IMR-90 (cell line): ENCODE measurements around the gene RNF133. TPM values are rescaled to one million over a fixed set of nuclear protein-coding genes. Genes with fewer than 3 reads are reported as not detected.

Experiments used
- ATAC-seq: fragments of 200-7000 bp; cut with Tn5 transposase; 2 replicates; pipeline ENCODE4 v1.9.1; 2020; ENCODE audit warnings: low read depth, mild to moderate bottlenecking, moderate library complexity
- BruUV-seq: library from RNA; stranded (reverse); fragments of 400-500 nt; replicated peaks from 2 replicates; lab custom pipeline; 2021; lab: Mats Ljungman, UMichigan
- CTCF ChIA-PET: fragments of 300-600 bp; formaldehyde crosslinking; extraction: SDS; loops from one replicate; lab custom pipeline; 2021; ENCODE audit warnings: antibody characterized with exemption; lab: Yijun Ruan, JAX
- POLR2A ChIA-PET: fragments of 300-600 bp; sonication (Branson Sonifier 250); formaldehyde crosslinking; loops from one replicate; lab custom pipeline; 2022; ENCODE audit warnings: antibody characterized with exemption; ENCODE audit not compliant: unreplicated experiment; lab: Charles Lee
- DNase-seq: peaks from one replicate; pipeline ENCODE4 v3.0.0; 2013
- H2AFZ ChIP-seq: replicated peaks from 2 replicates; pipeline ENCODE3; 2013; ENCODE audit warnings: low read length, mild to moderate bottlenecking; ENCODE audit not compliant: poor library complexity
- H2AK5ac ChIP-seq: 2 replicates; pipeline ENCODE4 v1.6.1; 2013; ENCODE audit warnings: low read depth, low read length, inconsistent platforms
- H2AK9ac ChIP-seq: replicated peaks from 2 replicates; pipeline ENCODE3; 2013; ENCODE audit warnings: mild to moderate bottlenecking, low read depth, low read length, moderate library complexity; ENCODE audit not compliant: poor library complexity
- H2BK120ac ChIP-seq: 2 replicates; pipeline ENCODE4 v1.6.1; 2013; ENCODE audit warnings: low read depth, low read length, inconsistent platforms
- H2BK15ac ChIP-seq: 3 replicates; pipeline ENCODE4 v1.6.1; 2013; ENCODE audit warnings: low read depth, low read length, inconsistent platforms
- H2BK20ac ChIP-seq: 2 replicates; pipeline ENCODE4 v1.6.1; 2013; ENCODE audit warnings: low read depth, mild to moderate bottlenecking, inconsistent platforms, low read length, moderate library complexity
- H2BK5ac ChIP-seq: 2 replicates; pipeline ENCODE4 v1.6.1; 2013; ENCODE audit warnings: mild to moderate bottlenecking, low read depth, low read length, inconsistent platforms; ENCODE audit not compliant: poor library complexity, severe bottlenecking
- H3K14ac ChIP-seq: replicated peaks from 2 replicates; pipeline ENCODE4 v1.6.1; 2013; ENCODE audit warnings: low read depth, low read length, inconsistent platforms
- H3K18ac ChIP-seq: 2 replicates; pipeline ENCODE4 v1.6.1; 2013; ENCODE audit warnings: low read depth, low read length, control low read depth
- H3K23ac ChIP-seq: 2 replicates; pipeline ENCODE4 v1.6.1; 2013; ENCODE audit warnings: low read depth, low read length, inconsistent platforms
- H3K27ac ChIP-seq: 2 replicates; pipeline ENCODE4 v1.5.1; 2013; ENCODE audit warnings: mild to moderate bottlenecking, control low read depth, low read length; ENCODE audit not compliant: insufficient read depth
- H3K27me3 ChIP-seq: 2 replicates; pipeline ENCODE4 v1.6.1; 2013; ENCODE audit warnings: low read length; ENCODE audit not compliant: control insufficient read depth, insufficient read depth
- H3K36me3 ChIP-seq: 2 replicates; pipeline ENCODE4 v1.6.1; 2013; ENCODE audit warnings: low read length, mixed read lengths; ENCODE audit not compliant: control insufficient read depth, insufficient read depth
- H3K4ac ChIP-seq: 2 replicates; pipeline ENCODE4 v1.6.1; 2013; ENCODE audit warnings: low read depth, low read length, inconsistent platforms
- H3K4me1 ChIP-seq: 2 replicates; pipeline ENCODE4 v1.6.1; 2013; ENCODE audit warnings: low read length, mixed read lengths; ENCODE audit not compliant: control insufficient read depth, insufficient read depth
- H3K4me2 ChIP-seq: 2 replicates; pipeline ENCODE4 v1.6.1; 2013; ENCODE audit warnings: low read depth, mild to moderate bottlenecking, control low read depth, low read length, moderate library complexity
- H3K4me3 ChIP-seq: 2 replicates; pipeline ENCODE4 v1.5.1; 2013; ENCODE audit warnings: low read depth, mild to moderate bottlenecking, control low read depth, low read length, moderate library complexity; ENCODE audit not compliant: insufficient read depth
- H3K56ac ChIP-seq: 2 replicates; pipeline ENCODE4 v1.6.1; 2013; ENCODE audit warnings: low read length, inconsistent platforms; ENCODE audit not compliant: insufficient read depth; ENCODE audit errors: extremely low read depth
- H3K79me1 ChIP-seq, 2 experiments: 2 replicates each; pipeline ENCODE4 v1.6.1; 2013; ENCODE audit warnings: low read length in 2 of 2, inconsistent platforms in 1 of 2, low read depth in 1 of 2
- H3K9ac ChIP-seq: 2 replicates; pipeline ENCODE4 v1.6.1; 2013; ENCODE audit warnings: low read depth, low read length, control low read depth
- H3K9me1 ChIP-seq: 2 replicates; pipeline ENCODE4 v1.6.1; 2013; ENCODE audit warnings: low read length, inconsistent platforms; ENCODE audit not compliant: insufficient read depth
- H3K9me3 ChIP-seq: 2 replicates; pipeline ENCODE4 v1.6.1; 2013; ENCODE audit warnings: low read length; ENCODE audit not compliant: control insufficient read depth, insufficient read depth
- H4K20me1 ChIP-seq: 2 replicates; pipeline ENCODE4 v1.6.1; 2013; ENCODE audit warnings: low read length, inconsistent platforms; ENCODE audit not compliant: insufficient read depth
- H4K5ac ChIP-seq: 2 replicates; pipeline ENCODE4 v1.6.1; 2013; ENCODE audit warnings: mild to moderate bottlenecking, low read depth, low read length, control low read depth
- H4K8ac ChIP-seq, 2 experiments: 2 replicates each; pipeline ENCODE4 v1.6.1; 2013; ENCODE audit warnings: low read depth in 2 of 2, low read length in 2 of 2, control low read depth in 1 of 2, inconsistent platforms in 1 of 2
- H4K91ac ChIP-seq: 2 replicates; pipeline ENCODE4 v1.6.1; 2013; ENCODE audit warnings: low read depth, low read length, inconsistent platforms; ENCODE audit not compliant: insufficient read depth
- BHLHE40 ChIP-seq: fragments of 150-350 bp; IDR thresholded peaks from 2 replicates; pipeline ENCODE4 v1.6.1; 2016; ENCODE audit warnings: mild to moderate bottlenecking, low read depth, low read length
- CTCF ChIP-seq: conservative IDR thresholded peaks from 2 replicates; pipeline ENCODE4 v1.5.1; 2012; ENCODE audit warnings: mild to moderate bottlenecking, low read depth, low read length, improper control_type of control experiment
- ELK1 ChIP-seq: fragments of 150-350 bp; IDR thresholded peaks from 2 replicates; pipeline ENCODE4 v1.6.1; 2016; ENCODE audit warnings: low read depth, mild to moderate bottlenecking, low read length, moderate library complexity, borderline replicate concordance
- MXI1 ChIP-seq: IDR thresholded peaks from 2 replicates; pipeline ENCODE4 v1.6.1; 2012; ENCODE audit warnings: low read depth, mild to moderate bottlenecking, low read length, moderate library complexity, borderline replicate concordance
- RAD21 ChIP-seq: IDR thresholded peaks from 2 replicates; pipeline ENCODE4 v1.6.1; 2012; ENCODE audit warnings: low read length, improper control_type of control experiment
- SMC3 ChIP-seq: fragments of 150-350 bp; IDR thresholded peaks from 2 replicates; pipeline ENCODE4 v1.6.1; 2016; ENCODE audit warnings: low read depth, mild to moderate bottlenecking, antibody characterized with exemption, low read length, moderate library complexity
- USF2 ChIP-seq: fragments of 150-350 bp; IDR thresholded peaks from 2 replicates; pipeline ENCODE4 v1.6.1; 2017; ENCODE audit warnings: mild to moderate bottlenecking, antibody characterized with exemption, low read length, low read depth
- WGBS, 2 experiments: methylation state at CpG; one replicate each; pipeline versions ENCODE4 v1.1.5 to v1.1.7; 2013; ENCODE audit warnings: missing lambda C conversion rate in 2 of 2; ENCODE audit not compliant: insufficient read length in 1 of 2; ENCODE audit errors: extremely low coverage in 2 of 2; 5-methylcytosine and 5-hydroxymethylcytosine counted together
- dilution Hi-C: fragments of 300-500 bp; cut with HindIII; formaldehyde crosslinking; loops from one replicate; pipeline ENCODE4 v1.14.3; 2018; ENCODE audit warnings: low sequenced_read_pairs; ENCODE audit not compliant: unreplicated experiment
- in situ Hi-C: fragments of 300-500 bp; cut with MboI; formaldehyde crosslinking; loops from 3 replicates; pipeline ENCODE4 v1.14.3; 2019; ENCODE audit warnings: low sequenced_read_pairs, inconsistent platforms, mixed read lengths
- intact Hi-C: fragments of 100-400 bp; cut with micrococcal nuclease; formaldehyde crosslinking; loops from 2 replicates; pipeline ENCODE4 v1.10.0; 2022
- polyA plus RNA-seq, 3 experiments: library from polyadenylated mRNA; depleted of rRNA; stranded (reverse); fragments of >200 nt; gene quantifications; 2 replicates each; pipeline ENCODE4 v1.2.3, GENCODE V29; 2012; ENCODE audit warnings: low replicate concordance in 1 of 3
- total RNA-seq: library from RNA; depleted of rRNA; stranded (reverse); fragments of >200 nt; gene quantifications from 2 replicates; pipeline ENCODE4 v1.2.3, GENCODE V29; 2012

RNF133 gene
- total and polyA plus RNA-seq, 2 of the 4 experiments (the other 2 are of a cell fraction) = not detected

- Histone ChIP-seq H3K14ac (no peak within 1 kb of the TSS), H2BK15ac (no peak within 1 kb of the TSS), H3K79me1 (no peaks in the 10 kb centered on the region), H3K27ac (no peak within 1 kb of the TSS), H3K23ac (no peak within 1 kb of the TSS), H3K27me3 (no peaks in the 10 kb centered on the region), H3K4me2 (no peak within 1 kb of the TSS), H2BK20ac (no peak within 1 kb of the TSS), H4K5ac (no peak within 1 kb of the TSS), H3K9me1 (no peaks in the 10 kb centered on the region), H2AK9ac (no peak within 1 kb of the TSS), H3K56ac (no peak within 1 kb of the TSS), H4K91ac (no peak within 1 kb of the TSS), H3K9me3 (peaks cover 5% of the 10 kb centered on the region), H2BK5ac (no peak within 1 kb of the TSS), H3K4me3 (no peak within 1 kb of the TSS), H3K18ac (no peak within 1 kb of the TSS), H2BK120ac (no peak within 1 kb of the TSS), H3K4ac (no peak within 1 kb of the TSS), H2AK5ac (no peak within 1 kb of the TSS), H3K9ac (no peak within 1 kb of the TSS), H4K8ac (no peak within 1 kb of the TSS), H2AFZ (no peak within 1 kb of the TSS), H4K20me1 (no peaks in the 10 kb centered on the region), H3K36me3 (no peaks in the 10 kb centered on the region), H3K4me1 (no peaks in the 10 kb centered on the region)
- no CpG with 5 or more reads among the region's 1 CpG for WGBS, 2 experiments
- TF ChIP-seq USF2 (no peak), SMC3 (no peak), BHLHE40 (no peak), MXI1 (no peak), ELK1 (no peak), CTCF (no peak), RAD21 (no peak)
- dilution Hi-C loops (no loop called here), intact Hi-C loops (no loop called here), in situ Hi-C loops (no loop called here)
- DNase-seq (no peak), ATAC-seq (no peak)
- POLR2A ChIA-PET = no interaction called here
- no TSS peak for BruUV-seq
- CTCF ChIA-PET = no interaction called here
Measured at GRCh38 chr7:122702872-122703510, 4.1 kb upstream of the RNF133 start, which contains the start of gene RNF148. Gene RNF148 (minus strand): TSS chr7:122702922. CDS start chr7:122702750, 172 bp downstream.
